CD4-positive, CD25-positive, alpha-beta regulatory T cell (primary cell): ENCODE measurements around the gene FMN2. TPM values are rescaled to one million over a fixed set of nuclear protein-coding genes. Genes with fewer than 3 reads are reported as not detected.

Experiments used
- ATAC-seq, 2 donors: fragments of 150-1000 bp; cut with Tn5 transposase; one replicate each; pipeline ENCODE4 v1.10.0; 2021; ENCODE audit warnings: low read depth in 2 of 2, moderate number of reproducible peaks in 2 of 2, moderate library complexity in 1 of 2
- DNase-seq, 3 donors: peaks; one replicate each; pipeline versions ENCODE4 v3.0.0 to v3.0.0-alpha.2; 2012 to 2022; ENCODE audit warnings: mixed read lengths in 1 of 3
- H3K27ac ChIP-seq: one replicate; pipeline ENCODE4 v1.7.0; 2013; ENCODE audit warnings: mild to moderate bottlenecking, low read length; ENCODE audit not compliant: insufficient read depth, poor library complexity, severe bottlenecking
- H3K27me3 ChIP-seq: one replicate; pipeline ENCODE4 v1.7.0; 2013; ENCODE audit warnings: low read length; ENCODE audit not compliant: control insufficient read depth, insufficient read depth
- H3K36me3 ChIP-seq: one replicate; pipeline ENCODE4 v1.7.0; 2013; ENCODE audit warnings: mild to moderate bottlenecking, low read length, moderate library complexity; ENCODE audit not compliant: control insufficient read depth, insufficient read depth
- H3K4me1 ChIP-seq: 2 replicates; pipeline ENCODE4 v1.7.0; 2013; ENCODE audit warnings: mild to moderate bottlenecking, low read length; ENCODE audit not compliant: insufficient read depth, control insufficient read depth, poor library complexity, severe bottlenecking
- H3K4me3 ChIP-seq: one replicate; pipeline ENCODE4 v1.7.0; 2013; ENCODE audit warnings: low read depth, mild to moderate bottlenecking, low read length, moderate library complexity
- H3K9me3 ChIP-seq, 2 experiments: 1 replicate in 1 of 2; 2 replicates in 1 of 2; pipeline ENCODE4 v1.7.0; 2013; ENCODE audit warnings: low read length in 2 of 2, mild to moderate bottlenecking in 1 of 2, moderate library complexity in 1 of 2; ENCODE audit not compliant: control insufficient read depth in 2 of 2
- H3K27ac Mint-ChIP-seq, 3 donors: one replicate each; pipeline ENCODE4 v1.8.0; 2020 to 2022; ENCODE audit warnings: mild to moderate bottlenecking in 3 of 3, mixed read lengths in 3 of 3, moderate library complexity in 2 of 3
- H3K27me3 Mint-ChIP-seq: one replicate; pipeline ENCODE4 v1.8.0; 2022; ENCODE audit warnings: mild to moderate bottlenecking, mixed read lengths
- H3K36me3 Mint-ChIP-seq: one replicate; pipeline ENCODE4 v1.8.0; 2020; ENCODE audit warnings: mixed read lengths
- H3K4me1 Mint-ChIP-seq, 4 donors: one replicate each; pipeline ENCODE4 v1.8.0; 2020 to 2022; ENCODE audit warnings: mixed read lengths in 4 of 4, mild to moderate bottlenecking in 1 of 4
- H3K4me3 Mint-ChIP-seq, 4 donors: one replicate each; pipeline ENCODE4 v1.8.0; 2020 to 2022; ENCODE audit warnings: mild to moderate bottlenecking in 4 of 4, mixed read lengths in 4 of 4, moderate library complexity in 3 of 4
- H3K9me3 Mint-ChIP-seq, 7 donors: one replicate each; pipeline ENCODE4 v1.8.0; 2020 to 2022; ENCODE audit warnings: mixed read lengths in 7 of 7, mild to moderate bottlenecking in 3 of 7, moderate library complexity in 2 of 7
- polyA plus RNA-seq, 4 donors: library from polyadenylated mRNA; unstranded; fragments of 300-500 nt; fragmentation: Illumina TruSeq; gene quantifications; one replicate each; pipeline ENCODE4 v1.2.3, GENCODE V29; 2021
- total RNA-seq: library from RNA; stranded (reverse); gene quantifications from one replicate; pipeline ENCODE4 v1.2.3, GENCODE V29; 2022

FMN2 gene
- total and polyA plus RNA-seq, 5 donors from 2014 or later, result not detected

DNA sequence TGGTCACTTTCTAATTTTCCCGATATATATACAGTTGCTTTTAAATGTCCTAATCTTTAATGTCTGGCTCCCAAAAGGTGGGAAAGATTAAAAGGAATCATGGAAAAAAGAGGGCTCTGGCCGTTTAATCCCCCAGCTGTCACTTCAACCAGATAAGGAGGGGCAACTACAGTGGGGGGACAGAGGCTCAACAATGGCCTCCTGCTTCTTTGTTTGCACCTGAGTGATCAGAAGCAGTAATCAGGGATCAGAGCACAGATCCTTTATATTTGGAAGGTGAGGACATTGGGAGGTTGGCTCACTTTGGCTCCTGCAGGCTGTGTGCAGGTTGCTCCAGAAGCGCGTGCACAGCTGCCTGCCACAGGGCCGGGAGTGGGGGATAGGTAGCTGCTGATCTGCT is 212.8 kb downstream of the FMN2 start:
- no peak for DNase-seq
- H3K36me3 Mint-ChIP-seq, result no peaks in the 10 kb centered on the region
- no peaks in the 10 kb centered on the region for H3K27me3 ChIP-seq
- H3K27ac ChIP-seq, result no peak overlapping the region
- H3K36me3 ChIP-seq, result no peaks in the 10 kb centered on the region
- no peak for ATAC-seq
- peaks cover 0 to 35% (median 12%) of the 10 kb centered on the region in 7 donors for H3K9me3 Mint-ChIP-seq
- H3K9me3 ChIP-seq, result peaks cover 0 to 3% of the 10 kb centered on the region in 2 experiments
- H3K4me1 Mint-ChIP-seq, result no peaks in the 10 kb centered on the region
- H3K4me1 ChIP-seq, result no peaks in the 10 kb centered on the region
- H3K27ac Mint-ChIP-seq, result no peak overlapping the region
- H3K4me3 Mint-ChIP-seq, result no peak overlapping the region
- no peak overlapping the region for H3K4me3 ChIP-seq
- no peaks in the 10 kb centered on the region for H3K27me3 Mint-ChIP-seq

DNA sequence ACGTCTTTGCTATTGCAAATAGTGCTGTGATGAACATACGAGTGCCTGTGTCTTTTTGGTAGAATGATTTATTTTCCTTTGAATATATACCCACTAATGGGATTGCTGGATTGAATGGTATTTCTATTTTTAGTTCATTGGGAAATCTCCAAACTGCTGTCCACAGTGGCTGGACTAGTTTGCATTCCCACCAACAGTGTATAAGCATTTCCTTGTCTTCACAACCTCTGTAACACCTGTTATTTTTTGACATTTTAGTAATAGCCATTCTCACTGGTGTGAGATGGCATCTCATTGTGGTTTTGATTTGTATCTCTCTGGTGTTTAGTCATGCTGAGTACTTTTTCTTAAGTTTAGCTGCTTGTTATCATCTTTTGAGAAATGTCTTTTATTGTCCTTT is 215.0 kb downstream of the FMN2 start:
- peaks cover 0 to 3% of the 10 kb centered on the region in 2 experiments for H3K9me3 ChIP-seq
- no peak overlapping the region for H3K4me3 ChIP-seq
- no peaks in the 10 kb centered on the region for H3K4me1 ChIP-seq
- Mint-ChIP-seq H3K27ac (no peak overlapping the region), H3K4me1 (no peaks in the 10 kb centered on the region), H3K36me3 (no peaks in the 10 kb centered on the region), H3K9me3 (peaks cover 0 to 30% (median 6%) of the 10 kb centered on the region in 7 donors), H3K27me3 (no peaks in the 10 kb centered on the region), H3K4me3 (no peak overlapping the region)
- DNase-seq (no peak), ATAC-seq (no peak)
- no peak overlapping the region for H3K27ac ChIP-seq
- H3K36me3 ChIP-seq, result no peaks in the 10 kb centered on the region
- H3K27me3 ChIP-seq, result no peaks in the 10 kb centered on the region

DNA sequence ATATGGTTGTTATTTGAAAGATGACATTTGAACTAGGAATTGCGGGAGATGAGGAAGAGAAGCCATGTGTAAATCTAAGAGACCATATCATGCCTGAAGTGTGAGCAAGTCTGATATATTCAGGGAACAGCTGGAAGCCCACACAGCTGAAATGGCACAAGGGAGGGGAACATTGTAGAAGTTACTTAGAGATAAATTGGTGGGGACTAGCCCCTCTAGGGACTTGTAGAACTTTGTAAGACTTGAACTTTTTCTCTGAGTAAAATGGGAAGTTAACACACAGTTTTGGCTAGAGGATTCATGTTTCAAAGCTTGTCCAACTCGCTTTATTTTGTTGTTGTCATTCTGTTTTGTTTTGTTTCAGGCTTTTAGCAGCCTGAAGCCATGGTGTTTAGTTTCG is 216.4 kb downstream of the FMN2 start:
- H3K27me3 ChIP-seq, result no peaks in the 10 kb centered on the region
- Mint-ChIP-seq H3K4me3 (no peak overlapping the region), H3K27me3 (no peaks in the 10 kb centered on the region), H3K36me3 (no peaks in the 10 kb centered on the region), H3K4me1 (no peaks in the 10 kb centered on the region), H3K27ac (no peak overlapping the region), H3K9me3 (peaks cover 0 to 29% (median 7%) of the 10 kb centered on the region in 7 donors)
- ATAC-seq (no peak), DNase-seq (no peak)
- H3K36me3 ChIP-seq, result no peaks in the 10 kb centered on the region
- no peak overlapping the region for H3K4me3 ChIP-seq
- no peak overlapping the region for H3K27ac ChIP-seq
- H3K4me1 ChIP-seq, result no peaks in the 10 kb centered on the region
- peaks cover 0 to 3% of the 10 kb centered on the region in 2 experiments for H3K9me3 ChIP-seq

DNA sequence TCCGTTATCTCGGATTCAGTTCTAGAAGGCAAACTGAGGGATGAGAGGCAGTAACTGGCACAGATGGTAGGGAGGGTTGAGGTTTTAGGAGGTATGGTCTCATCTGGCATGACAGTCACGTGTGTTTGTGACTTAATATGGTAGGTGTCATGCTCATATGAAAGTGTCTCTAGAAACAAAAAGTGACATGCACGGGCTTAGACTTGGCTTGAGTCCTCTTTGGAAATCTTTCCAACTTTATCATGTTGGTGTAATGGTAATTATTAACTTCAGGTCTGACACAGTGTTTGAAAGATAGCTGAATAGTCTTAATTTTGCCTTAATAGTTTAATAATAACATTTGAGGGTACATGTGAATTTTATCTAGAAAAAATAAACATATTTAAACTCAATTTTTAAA is 218.1 kb downstream of the FMN2 start:
- H3K4me3 Mint-ChIP-seq, result no peak overlapping the region
- H3K27ac Mint-ChIP-seq, result no peak overlapping the region
- ATAC-seq (no peak), DNase-seq (no peak)
- H3K4me1 Mint-ChIP-seq, result no peaks in the 10 kb centered on the region
- no peaks in the 10 kb centered on the region for H3K36me3 Mint-ChIP-seq
- Histone ChIP-seq H3K9me3 (peaks cover 0 to 3% of the 10 kb centered on the region in 2 experiments), H3K36me3 (no peaks in the 10 kb centered on the region), H3K27me3 (no peaks in the 10 kb centered on the region), H3K4me3 (no peak overlapping the region), H3K27ac (no peak overlapping the region), H3K4me1 (no peaks in the 10 kb centered on the region)
- peaks cover 0 to 22% (median 7%) of the 10 kb centered on the region in 7 donors for H3K9me3 Mint-ChIP-seq
- no peaks in the 10 kb centered on the region for H3K27me3 Mint-ChIP-seq

DNA sequence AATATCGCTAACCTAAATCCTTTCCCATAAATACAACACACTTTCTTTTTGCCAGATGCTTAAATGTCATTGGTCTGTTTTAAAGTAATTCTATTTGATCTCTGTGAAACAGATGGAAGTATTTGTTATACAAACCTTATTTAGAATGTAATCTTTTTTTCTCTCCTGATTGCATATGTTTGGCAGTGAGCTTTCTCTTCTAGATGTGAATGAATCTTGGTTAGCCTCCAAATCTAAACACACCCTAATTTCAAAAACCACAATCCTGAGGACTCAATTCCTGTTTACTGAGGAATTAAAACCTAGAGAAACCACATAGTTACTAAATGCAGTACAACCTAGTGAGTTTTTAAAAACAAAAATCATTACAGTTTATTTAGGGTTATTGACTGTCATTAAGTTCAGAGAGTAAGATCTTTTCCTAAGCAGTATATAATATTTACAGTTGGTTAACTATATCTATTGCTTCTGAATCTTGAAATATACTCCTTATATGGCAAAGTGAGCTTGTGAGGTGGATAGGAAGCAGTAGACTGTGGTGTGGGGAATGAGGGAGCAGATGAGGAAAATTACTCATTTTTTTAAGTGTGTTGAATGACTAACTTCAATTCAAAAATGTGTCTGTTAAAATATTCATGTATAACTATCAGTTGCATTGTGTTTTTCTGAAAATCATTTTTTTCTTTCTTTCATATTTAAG is 218.7 kb downstream of the FMN2 start:
- peaks cover 0 to 22% (median 7%) of the 10 kb centered on the region in 7 donors for H3K9me3 Mint-ChIP-seq
- Histone ChIP-seq H3K9me3 (peaks cover 0 to 3% of the 10 kb centered on the region in 2 experiments), H3K4me3 (no peak overlapping the region), H3K36me3 (no peaks in the 10 kb centered on the region), H3K27ac (no peak overlapping the region), H3K4me1 (no peaks in the 10 kb centered on the region), H3K27me3 (no peaks in the 10 kb centered on the region)
- H3K4me3 Mint-ChIP-seq, result no peak overlapping the region
- no peak overlapping the region for H3K27ac Mint-ChIP-seq
- DNase-seq, result no peak
- no peak for ATAC-seq
- no peaks in the 10 kb centered on the region for H3K27me3 Mint-ChIP-seq
- H3K4me1 Mint-ChIP-seq, result no peaks in the 10 kb centered on the region
- no peaks in the 10 kb centered on the region for H3K36me3 Mint-ChIP-seq

DNA sequence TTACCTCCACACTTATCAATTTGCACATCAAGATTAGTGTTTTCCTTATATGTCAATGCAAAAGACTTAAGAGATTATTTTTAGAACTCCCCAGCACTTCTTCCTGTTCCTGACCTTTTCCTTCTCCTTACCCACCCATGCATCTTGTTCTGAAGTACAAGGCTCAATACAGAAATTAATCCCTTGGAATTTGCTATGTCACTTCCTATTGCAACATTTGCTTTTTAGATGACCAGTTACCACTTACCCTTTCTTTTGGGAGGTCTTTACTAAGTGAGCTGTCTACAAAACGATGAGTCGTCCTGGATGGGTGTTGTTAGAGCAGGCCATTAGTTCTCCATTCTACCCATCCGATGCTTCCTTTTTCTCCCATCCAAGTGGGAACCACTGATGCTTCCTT is 221.2 kb downstream of the FMN2 start:
- Histone ChIP-seq H3K36me3 (no peaks in the 10 kb centered on the region), H3K27ac (no peak overlapping the region), H3K4me1 (no peaks in the 10 kb centered on the region), H3K27me3 (no peaks in the 10 kb centered on the region), H3K9me3 (peaks cover 0 to 3% of the 10 kb centered on the region in 2 experiments), H3K4me3 (no peak overlapping the region)
- no peak overlapping the region for H3K27ac Mint-ChIP-seq
- H3K9me3 Mint-ChIP-seq, result peaks cover 0 to 21% (median 7%) of the 10 kb centered on the region in 7 donors
- DNase-seq (no peak), ATAC-seq (no peak)
- H3K36me3 Mint-ChIP-seq, result no peaks in the 10 kb centered on the region
- no peaks in the 10 kb centered on the region for H3K4me1 Mint-ChIP-seq
- no peak overlapping the region for H3K4me3 Mint-ChIP-seq
- H3K27me3 Mint-ChIP-seq, result no peaks in the 10 kb centered on the region

DNA sequence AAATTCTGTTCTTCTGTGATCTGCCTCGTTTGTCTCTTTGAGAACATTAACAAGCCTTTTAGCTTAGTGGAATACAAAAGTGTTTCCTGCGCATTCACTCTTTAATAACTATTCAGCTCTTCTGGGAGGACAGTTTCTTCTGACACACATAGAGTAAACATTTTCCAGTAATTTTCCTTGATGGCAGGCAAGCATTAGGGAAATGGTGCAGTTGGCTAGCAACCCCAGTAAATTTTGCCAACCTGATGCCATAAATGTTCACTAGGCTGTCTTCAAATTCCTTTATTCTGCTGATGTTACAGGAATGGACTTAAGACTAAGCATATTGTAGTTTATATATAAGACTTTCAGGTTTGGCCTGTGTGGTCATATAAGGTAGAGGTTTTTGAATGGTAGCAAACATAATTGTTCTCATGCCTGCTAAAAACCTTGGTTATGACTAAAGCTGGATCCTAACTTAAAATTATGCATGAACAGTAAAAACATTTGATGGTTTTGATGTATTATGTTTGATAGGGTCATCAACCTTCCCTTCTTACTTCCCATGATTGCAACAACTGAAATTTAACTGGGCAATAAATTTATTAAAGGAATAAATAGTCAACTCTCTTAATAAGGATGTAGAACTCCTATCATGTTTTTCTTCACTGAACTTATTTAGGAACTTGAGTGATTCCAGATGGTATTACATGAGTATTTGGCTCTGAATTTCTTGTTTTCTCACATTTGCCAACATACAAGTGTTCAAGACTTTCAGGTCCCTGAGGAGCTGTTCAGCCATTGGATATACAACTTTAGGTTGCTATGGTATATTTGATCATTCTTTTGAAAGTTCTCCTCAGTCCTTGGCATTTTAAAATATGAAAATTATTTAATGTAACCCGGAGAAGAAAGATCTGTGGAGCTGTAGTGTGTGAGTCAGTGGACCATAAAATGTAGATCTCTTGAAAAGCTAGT is 223.4 kb downstream of the FMN2 start:
- Mint-ChIP-seq H3K9me3 (peaks cover 3 to 21% (median 8%) of the 10 kb centered on the region in 7 donors), H3K4me3 (no peak overlapping the region), H3K4me1 (no peaks in the 10 kb centered on the region), H3K27ac (no peak overlapping the region), H3K27me3 (no peaks in the 10 kb centered on the region), H3K36me3 (no peaks in the 10 kb centered on the region)
- Histone ChIP-seq H3K9me3 (no peaks in the 10 kb centered on the region), H3K4me1 (no peaks in the 10 kb centered on the region), H3K27me3 (no peaks in the 10 kb centered on the region), H3K4me3 (no peak overlapping the region), H3K27ac (no peak overlapping the region), H3K36me3 (no peaks in the 10 kb centered on the region)
- DNase-seq, result no peak
- no peak for ATAC-seq
